Ureter (tissue), 1 donor: ENCODE data around the gene RUFY4. TPM values are rescaled to one million over a fixed set of nuclear protein-coding genes. Genes with fewer than 3 reads are reported as not detected.

Experiments used
- DNase-seq: peaks from one replicate; pipeline ENCODE4 v3.0.0-alpha.2; 2020; ENCODE audit warnings: low spot score
- total RNA-seq: library from RNA; stranded (reverse); gene quantifications from one replicate; pipeline ENCODE4 v1.2.4, GENCODE V29; 2023
- donor health status: DM: yes; HTN: yes; CAD: no.

The RUFY4 gene, protein sequence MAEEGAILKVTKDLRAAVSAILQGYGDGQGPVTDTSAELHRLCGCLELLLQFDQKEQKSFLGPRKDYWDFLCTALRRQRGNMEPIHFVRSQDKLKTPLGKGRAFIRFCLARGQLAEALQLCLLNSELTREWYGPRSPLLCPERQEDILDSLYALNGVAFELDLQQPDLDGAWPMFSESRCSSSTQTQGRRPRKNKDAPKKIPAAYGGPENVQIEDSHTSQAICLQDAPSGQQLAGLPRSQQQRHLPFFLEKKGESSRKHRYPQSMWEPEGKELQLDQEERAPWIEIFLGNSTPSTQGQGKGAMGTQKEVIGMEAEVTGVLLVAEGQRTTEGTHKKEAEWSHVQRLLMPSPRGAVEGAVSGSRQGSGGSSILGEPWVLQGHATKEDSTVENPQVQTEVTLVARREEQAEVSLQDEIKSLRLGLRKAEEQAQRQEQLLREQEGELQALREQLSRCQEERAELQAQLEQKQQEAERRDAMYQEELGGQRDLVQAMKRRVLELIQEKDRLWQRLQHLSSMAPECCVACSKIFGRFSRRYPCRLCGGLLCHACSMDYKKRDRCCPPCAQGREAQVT
- 5.6 TPM for total RNA-seq

DNA sequence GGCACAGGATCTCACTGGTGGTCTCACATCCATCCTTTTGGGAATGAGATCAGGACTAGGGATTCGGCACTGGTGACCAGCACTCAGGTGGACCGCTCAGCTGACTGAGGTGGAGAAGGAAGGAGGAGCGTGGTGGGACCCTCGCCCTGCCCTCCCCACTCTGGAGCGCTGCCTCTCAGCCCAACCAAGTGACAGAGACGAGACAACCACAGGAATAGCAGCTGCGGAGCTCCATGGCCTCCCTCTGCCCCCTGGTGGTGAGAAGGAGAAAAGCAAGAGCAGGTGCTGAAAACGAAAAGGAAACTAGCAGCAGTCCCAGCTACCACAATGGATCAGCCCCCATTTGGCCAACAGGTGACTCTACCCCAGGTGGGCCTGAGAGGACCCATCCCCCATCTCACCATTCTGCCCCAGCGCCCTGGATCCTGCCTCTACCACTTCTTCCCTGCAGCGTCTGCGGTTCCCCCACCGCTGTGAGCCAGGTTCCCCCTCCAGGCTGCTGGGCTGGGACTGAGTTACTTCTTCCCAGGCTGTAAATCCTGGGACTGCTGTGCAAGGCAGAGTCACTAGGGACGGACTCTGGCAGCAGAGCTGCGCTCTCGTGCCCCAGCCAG lies at the start of gene RUFY4:
Gene RUFY4 (plus strand): TSS at position 533 of the 614 bp plus-strand sequence. CDS start 1,353 bp downstream, outside the sequence.
- peak; percentile 77 for DNase-seq

DNA sequence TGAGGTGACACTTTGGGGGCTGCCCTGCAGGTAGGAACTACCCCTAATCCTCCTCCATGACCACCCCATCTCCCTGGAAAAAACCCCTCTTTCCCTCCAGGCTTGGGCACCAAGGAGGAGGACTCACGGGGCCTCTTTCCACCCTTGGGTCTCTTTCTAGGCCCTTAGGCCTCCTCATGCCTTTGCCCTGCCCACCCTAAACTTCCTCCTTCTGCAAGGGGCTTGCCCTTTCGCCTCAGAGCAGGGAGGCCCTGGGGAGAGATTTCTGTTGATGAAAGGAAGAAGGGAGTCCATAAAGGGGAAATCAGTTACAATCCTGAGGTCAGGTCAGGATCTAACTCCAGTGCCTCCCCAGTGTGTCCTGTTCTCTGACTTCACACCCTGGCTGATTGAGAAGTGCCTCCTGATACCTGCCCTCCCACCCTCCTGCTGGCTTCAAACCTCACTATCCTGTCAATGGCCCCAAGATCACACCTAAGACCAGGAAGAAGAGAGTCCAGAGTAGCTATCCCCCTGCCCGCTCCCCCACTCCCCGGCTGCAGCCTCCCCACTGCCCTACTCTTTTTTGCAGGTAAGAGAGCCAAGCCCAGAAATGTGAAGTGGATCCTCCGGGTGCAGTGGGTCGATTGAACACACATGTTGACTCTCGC lies 49.5 kb upstream of the RUFY4 start:
- no peak for DNase-seq

DNA sequence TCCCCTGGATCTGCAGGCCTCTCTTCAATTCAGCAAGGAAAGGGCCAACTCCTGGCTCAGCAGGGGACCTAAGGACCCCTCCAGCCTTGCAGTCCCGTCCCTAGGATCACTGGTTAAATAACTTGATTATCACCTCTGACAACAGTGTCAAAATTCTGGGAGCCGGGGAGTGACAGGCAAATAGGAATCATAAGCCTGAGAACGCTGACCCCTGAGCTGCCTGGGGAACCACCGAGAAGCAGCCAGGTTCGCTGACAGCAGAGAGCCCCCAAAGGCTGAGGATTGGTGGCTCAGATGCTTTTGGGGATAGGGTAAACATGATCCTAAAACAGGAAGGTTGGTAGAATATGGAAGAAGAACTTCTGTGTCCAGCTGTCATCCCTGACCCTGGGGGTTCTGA lies 48.8 kb upstream of the RUFY4 start:
- DNase-seq = no peak

DNA sequence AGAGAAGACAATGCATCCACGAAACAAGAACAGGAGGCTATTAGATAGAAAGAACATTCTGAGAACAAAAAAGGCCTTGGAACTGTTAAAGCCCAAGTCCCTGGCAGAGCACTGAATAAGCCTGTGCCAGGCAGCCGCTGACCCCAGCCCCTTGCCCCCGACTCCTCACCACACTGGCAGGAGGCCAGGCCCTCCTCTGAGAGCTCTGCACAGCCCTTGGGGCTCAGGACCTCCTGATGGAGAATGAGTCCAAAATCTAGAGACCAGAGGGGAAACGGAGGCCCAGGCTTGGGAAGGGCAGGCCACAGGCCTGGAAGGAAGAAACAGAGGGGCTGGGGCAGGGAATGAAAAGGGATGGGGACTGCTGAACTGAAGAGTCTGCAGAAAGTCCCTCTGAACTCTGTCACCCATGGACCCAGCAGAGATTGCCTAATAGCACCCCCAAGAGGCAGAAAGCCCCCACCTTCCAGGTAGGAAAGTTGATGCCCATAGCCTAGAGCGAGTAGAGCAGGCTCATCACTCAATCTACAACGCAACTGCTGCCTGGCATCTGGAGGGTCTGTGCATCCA lies 48.0 kb upstream of the RUFY4 start:
- no peak for DNase-seq

DNA sequence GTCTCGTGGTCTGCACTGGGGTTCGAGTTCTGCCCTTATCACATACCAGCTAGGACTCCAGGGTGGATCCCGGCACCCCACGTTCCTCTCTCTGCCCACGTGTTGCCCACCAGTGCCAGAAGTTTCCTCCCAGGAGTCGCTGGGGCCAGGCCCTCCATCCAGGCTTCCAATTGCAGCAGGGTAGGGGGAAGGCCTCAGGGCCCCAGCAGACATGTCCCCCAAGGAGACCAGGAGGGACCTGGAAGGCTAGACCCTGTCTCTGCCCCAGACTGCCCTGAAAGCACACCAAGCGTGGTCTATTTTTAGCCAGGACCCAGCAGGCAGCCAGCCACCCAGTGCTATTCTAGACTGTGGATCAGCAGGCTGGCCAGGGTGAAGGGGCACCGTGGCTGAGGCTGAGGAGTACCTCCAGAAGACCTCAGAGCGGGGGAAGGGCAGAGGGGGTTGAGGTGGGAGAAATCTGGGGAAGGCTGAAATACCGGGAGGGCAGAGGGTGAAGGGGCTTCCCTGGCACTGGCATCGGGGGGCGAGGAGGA lies 47.4 kb upstream of the RUFY4 start:
- DNase-seq = no peak

DNA sequence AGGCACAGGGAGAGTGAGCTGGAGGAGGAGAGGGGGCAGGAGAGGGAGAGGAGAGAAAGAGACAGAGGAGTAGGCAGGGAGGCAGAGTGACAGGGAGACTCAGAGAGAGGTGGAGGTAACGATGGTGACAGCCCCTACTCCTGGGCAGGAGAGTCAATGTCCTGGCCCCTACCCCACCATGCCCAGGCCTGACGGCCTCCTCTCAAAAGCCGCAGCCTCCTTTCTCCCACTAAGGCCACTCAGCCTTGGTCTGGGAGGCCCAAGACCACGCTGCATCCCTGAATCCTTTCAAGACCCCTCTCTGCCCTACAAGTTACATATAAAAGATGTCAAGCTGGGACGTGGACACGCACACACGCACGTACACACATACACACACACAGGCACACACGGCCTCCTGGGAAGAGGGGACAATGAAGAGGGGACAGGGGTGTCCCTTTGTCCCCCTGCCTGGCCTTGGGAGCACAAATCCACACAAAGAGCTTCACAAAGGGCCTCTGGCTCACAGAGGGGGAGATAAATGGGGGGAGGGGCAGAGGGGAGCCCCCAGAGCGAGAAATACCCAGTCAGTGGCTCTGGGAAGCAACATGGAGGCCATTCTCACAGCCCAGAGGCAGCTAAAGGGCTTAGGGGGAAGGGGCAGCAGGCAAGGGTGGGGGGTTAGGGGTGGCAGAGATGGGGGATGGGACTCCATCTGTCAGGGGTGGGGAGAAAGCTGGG lies 46.8 kb upstream of the RUFY4 start:
- no peak for DNase-seq

DNA sequence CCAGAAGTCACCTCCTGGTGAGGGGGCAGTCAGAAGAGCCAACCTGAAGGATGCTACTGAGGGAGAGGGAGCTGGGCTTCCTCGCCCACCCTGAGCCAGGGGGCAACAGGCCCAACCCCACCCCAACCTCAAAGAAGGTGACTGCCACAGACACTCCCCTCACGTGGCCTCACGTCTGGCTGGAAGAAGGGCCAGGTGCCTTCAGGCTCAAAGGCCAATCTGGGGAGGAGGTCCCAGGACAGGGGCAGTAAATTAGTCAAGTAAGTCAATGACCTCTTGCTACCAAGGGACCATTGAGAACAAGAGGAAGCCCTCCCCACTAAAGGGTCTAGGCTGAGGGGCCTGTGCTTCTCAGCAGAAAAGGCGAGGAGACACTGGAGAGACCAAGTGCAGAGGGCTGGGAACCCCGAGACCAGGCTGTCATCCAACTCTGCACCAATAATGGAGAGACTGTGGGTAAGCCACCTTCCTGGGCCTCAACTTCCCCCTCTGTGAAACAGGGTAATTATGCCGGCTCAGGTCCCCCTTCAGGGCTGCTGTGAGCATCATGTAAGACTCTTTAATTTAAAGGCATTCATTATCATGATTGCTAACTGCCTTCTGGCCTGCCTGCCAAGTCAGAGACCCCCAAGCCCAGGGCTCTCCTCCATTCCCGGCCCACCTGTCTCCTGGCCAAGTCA lies 46.1 kb upstream of the RUFY4 start:
- DNase-seq = no peak

DNA sequence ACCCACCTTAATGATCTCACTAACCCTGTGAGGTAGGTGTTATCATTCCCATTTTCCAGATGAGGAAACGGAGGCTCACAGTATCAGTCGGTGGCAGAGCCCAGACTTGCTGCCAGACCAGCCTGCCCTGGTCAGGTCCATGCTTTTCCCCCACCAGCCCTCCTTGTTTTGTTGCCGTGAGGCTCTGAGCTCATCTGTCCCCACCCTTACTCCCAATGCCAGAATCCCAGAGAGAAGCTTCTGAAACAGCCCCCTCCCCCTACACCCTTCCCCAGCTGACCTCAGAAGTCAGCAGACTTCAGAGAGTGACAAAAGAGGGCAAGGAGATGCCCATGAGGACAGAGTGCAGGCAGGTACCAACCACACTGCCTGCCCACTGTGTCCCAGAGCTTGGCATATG lies 45.4 kb upstream of the RUFY4 start:
- DNase-seq = peak; percentile 36

DNA sequence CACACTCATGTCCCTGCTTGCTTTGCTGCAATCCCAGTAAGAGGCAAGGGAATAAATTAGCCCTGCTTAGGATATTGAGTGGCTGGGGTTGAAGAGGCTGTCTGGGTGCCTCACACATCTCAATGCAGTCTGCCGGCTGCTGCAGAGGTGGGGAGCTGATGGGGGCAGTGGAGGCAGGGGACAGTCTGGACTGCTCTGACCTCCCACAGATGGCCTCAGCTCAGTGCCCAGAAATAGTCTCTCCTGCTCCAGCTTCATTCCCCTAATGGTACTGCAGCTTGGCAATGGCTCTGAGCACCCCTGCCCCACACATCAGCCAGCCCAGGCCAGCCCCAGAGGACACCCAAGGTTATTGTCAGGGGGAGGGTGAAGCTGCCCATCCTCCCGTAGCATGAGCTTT lies 44.7 kb upstream of the RUFY4 start:
- DNase-seq = peak; percentile 24

DNA sequence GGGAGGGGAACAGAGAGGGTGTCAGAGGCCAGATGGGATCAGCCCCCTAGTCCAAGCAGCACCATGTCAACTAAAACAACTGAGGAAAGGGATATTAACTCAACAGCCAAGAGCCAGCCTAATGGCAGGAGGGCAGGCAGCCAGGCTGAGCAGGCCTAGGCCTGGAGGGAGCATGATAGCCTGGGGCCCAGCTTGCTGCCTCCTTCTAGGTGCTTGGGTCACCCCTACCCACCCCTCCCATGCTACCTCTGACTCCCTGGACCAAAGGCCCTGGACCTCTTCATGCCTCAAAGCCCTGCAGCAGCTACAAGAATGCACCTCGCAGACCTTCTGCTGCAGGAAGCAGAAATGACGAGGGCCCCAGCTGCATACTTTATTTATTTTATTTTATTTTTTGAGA lies 44.2 kb upstream of the RUFY4 start:
- DNase-seq = peak; percentile 12

DNA sequence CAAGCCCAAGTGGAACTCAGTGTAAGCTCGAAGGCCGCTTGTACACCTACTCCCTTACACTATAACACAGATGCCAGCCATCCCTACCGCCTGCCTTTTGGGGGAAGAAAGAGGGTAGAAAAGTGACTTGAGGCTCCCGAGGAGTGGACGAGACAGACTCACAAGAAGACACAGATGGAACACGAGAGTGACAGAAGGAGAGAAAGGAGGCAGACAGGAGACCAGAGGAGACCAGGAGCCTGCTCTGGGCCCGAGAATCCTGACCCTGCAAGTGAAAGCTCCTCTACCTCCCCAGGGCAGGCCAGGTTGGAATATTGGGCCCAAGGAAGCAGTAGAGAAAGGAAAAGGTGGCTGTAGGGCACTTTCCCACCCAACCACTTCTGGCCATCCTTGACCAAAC lies 42.8 kb upstream of the RUFY4 start:
- DNase-seq = peak; percentile 13

DNA sequence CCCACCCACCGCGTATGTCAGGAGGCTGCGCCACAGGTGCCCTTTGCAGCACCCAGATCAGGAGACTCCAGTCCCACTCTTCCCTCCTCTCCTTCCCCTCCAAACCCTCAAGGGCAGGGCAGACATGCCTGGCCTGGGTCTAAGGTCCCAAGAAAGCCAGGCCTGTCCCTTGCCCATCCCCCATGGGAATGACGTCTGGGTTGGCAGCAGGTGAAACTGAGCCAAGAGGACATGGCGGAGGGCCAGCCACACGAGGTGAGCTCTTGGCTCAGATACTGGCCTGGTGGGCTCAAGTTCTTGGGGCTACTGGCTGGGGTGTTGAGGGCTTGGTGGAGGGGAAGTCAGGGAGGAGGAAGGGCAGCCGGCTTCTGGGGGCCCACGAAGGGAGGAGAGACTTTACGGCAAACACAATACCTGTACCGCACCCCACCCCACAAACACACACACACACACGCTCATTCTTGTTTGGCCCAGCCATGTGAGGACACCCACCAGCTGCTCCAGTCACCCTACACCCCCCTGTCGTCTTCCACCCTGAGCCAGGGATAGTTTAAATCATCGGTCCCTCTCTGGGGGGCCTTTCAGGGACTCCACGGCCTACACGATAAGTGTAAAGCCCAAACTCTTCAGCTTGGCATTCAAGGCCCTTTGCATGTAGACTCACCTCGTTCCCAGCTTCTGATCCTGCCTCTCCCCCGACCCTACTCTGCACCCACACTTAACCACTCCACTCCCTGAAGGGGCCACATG lies 42.2 kb upstream of the RUFY4 start:
- peak; percentile 40 for DNase-seq

DNA sequence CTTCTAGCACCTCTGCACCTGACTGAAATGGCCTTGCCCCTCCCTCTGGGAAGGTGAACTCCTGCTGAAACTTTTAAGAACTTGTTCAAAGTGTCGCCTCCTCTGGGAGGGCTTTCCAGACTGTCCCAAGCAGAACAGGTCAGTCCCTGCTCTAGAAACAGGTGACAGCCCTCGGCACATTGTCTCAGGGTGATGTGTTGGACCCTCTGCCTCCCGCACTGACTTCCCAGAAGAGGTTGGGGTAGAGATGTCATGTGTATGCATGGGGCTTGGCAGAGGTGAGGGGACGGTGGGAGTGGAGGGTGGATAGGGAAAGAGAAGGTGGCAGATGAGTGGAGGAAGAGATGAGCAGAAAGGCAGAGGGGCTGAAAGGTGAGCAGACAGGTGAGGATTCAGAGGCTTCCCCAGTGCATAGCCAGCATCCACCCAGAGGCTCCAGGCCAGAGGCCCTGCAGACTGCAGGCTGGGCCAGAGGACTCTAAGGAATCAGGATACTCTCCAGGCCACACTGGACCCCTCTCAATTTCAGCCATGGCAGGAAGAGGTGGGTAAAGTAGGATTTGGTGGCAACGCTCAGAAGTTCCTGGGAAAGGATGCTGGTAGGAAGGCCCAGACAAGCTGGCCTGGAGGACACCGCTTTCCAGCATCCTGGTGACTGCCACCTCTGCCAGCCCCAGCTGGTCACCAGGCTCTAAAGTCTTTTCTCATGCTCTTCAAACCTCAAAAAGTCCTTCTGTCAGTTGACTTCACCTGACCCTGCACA lies 41.4 kb upstream of the RUFY4 start:
- DNase-seq = peak; percentile 36

DNA sequence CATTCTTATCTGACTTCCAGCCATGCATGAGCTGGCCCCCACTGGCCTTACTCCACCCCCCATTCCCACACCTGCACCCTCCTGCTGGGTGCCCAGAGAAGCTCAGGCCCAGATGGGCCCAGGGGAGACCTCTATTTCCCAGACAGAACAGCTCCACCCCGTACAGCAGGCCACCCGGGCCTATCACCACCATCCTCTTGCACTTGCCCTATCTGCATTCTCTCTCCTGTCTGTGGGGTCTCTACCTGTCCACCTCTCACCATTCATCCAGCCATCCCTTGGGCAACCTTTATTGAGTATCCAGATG lies 40.9 kb upstream of the RUFY4 start:
- peak; percentile 29 for DNase-seq

DNA sequence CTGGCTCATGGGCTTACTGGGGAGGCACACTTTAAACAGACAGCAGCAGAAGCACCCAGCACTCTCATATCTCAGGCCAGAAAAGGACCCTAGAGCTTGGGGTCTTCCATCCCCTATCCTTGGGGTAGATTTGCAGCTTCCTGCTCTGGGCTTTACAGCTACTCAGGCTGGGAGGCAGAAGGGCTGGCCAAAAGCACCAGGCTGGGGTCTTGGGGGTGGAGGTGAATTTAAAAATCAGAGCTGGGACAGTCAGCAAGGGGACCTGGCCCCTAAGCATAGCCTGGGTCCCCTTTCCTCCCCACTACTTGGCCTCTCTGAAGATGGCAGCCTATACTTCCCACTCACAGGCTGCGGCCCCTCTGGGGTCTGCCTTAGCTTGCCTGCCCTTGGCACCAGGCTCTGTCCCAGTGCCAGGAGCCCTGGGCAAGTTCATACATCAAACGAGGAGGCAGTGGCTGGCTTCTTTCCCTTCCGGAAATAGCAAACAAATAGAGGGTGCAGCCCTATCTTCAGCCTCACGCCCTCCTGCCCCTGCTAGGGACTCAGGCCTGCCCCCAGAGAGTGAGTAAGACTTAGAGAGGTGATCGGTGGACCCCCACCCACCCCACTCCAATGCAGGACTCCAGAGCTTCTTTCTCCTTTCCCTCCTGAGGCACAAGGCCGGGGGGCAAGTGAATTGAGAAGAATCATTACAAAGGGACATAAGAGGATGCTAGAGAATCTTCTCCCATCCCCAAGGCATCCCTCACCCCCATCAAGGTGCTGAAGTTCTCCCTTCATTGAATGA lies 40.3 kb upstream of the RUFY4 start:
- peak; percentile 53 for DNase-seq

DNA sequence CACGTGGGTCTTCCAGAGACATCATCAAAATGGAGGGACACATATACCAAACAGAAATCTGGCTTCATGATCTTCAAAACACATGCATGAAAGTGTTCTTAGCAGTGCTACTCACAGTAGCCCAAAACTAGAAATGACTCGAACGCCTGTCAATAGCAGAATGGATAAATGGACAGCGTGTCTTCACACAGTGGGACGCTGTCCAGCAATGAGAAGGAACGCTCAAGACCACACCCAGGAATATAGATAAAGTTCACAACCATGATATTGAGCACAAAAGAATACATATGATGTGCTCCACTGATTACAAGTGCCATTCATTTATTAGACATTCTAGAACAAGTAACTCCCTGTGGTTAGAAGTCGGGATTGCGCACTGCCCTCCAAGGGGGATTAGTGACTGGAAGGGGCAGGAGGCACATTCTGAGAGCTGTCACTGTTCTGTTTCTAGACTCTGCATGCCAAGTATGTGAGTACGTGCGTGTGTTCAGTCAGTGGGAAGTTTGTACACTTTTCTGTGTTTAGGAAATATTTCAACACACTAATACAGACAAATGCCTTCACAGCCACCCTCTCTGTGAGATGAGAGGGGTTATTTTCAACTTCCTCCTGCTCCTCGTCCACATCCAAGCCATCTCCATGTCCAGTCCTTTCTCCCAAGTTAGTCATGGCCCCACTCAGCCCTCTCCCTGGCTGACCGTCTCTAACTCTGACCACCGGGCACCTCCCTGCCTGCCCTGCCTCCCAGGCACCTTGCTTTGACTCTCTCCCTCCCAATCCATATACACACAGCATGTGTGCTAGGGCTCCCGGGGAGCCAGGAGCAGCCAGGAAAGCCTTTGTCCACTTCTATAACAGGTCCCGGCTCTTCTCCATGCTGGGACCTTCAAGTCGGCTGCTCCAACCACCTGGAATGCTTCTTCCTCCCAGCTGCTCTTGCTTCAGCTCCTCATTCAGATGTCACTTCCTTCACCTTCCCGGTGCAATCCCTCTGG lies 39.4 kb upstream of the RUFY4 start:
- peak; percentile 39 for DNase-seq
